Esophagus muscularis mucosa (tissue), 4 donors: Measurements from ENCODE around the gene TEX29. TPM values are rescaled to one million over a fixed set of nuclear protein-coding genes. Genes with fewer than 3 reads are reported as not detected.

Experiments
- DNase-seq: peaks from one replicate; pipeline ENCODE4 v3.0.0-alpha.2; 2017; ENCODE audit errors: extremely low spot score
- H3K27ac ChIP-seq, 4 donors: fragments of 200-600 bp; sonication (generic); replicated peaks in 1 of 4; 1 replicate in 3 of 4; 2 replicates in 1 of 4; pipeline ENCODE4 v1.5.1; 2016 to 2019; ENCODE audit warnings: mild to moderate bottlenecking in 1 of 4
- H3K27me3 ChIP-seq, 4 donors: fragments of 200-600 bp; sonication (generic); one replicate each; pipeline versions ENCODE4 v1.5.1 to v1.6.0; 2016 to 2019
- H3K36me3 ChIP-seq, 4 donors: fragments of 200-600 bp; sonication (generic); one replicate each; pipeline ENCODE4 v1.5.1; 2016 to 2019
- H3K4me1 ChIP-seq, 4 donors: fragments of 200-600 bp; sonication (generic); one replicate each; pipeline ENCODE4 v1.5.1; 2016 to 2019
- H3K4me3 ChIP-seq, 4 donors: fragments of 200-600 bp; sonication (generic); 1 replicate in 2 of 4; 2 replicates in 2 of 4; pipeline ENCODE4 v1.5.1; 2016 to 2019; ENCODE audit warnings: mild to moderate bottlenecking in 4 of 4, moderate library complexity in 1 of 4
- H3K9me3 ChIP-seq, 4 donors: fragments of 200-600 bp; sonication (generic); 1 replicate in 3 of 4; 2 replicates in 1 of 4; pipeline ENCODE4 v1.5.1; 2016 to 2019
- CTCF ChIP-seq, 3 experiments: fragments of 200-600 bp in 2 of 3; fragments of 450-650 bp in 1 of 3; sonication (generic) in 2 of 3; IDR thresholded peaks; one replicate each; pipeline ENCODE4 v1.5.1; 2017 to 2019; ENCODE audit warnings: antibody characterized with exemption in 3 of 3, mild to moderate bottlenecking in 2 of 3, moderate library complexity in 1 of 3
- EP300 ChIP-seq: sonication (generic); formaldehyde crosslinking; IDR thresholded peaks from one replicate; pipeline ENCODE4 v1.6.1; 2017; ENCODE audit warnings: antibody characterized with exemption
- POLR2A ChIP-seq: fragments of 450-650 bp; IDR thresholded peaks from one replicate; pipeline ENCODE4 v1.6.1; 2017; ENCODE audit warnings: antibody characterized with exemption, moderate library complexity, mild to moderate bottlenecking, low read depth
- POLR2AphosphoS5 ChIP-seq, 2 donors: sonication (generic); formaldehyde crosslinking; IDR thresholded peaks; one replicate each; pipeline ENCODE4 v1.6.1; 2017; ENCODE audit warnings: antibody characterized with exemption in 2 of 2
- WGBS: methylation state at CpG from one replicate; pipeline ENCODE4 v1.1.5; 2018; 5-methylcytosine and 5-hydroxymethylcytosine counted together
- intact Hi-C: fragments of 100-400 bp; cut with DNase I; formaldehyde crosslinking; loops from one replicate; pipeline ENCODE4 v1.15.1; 2023
- total RNA-seq, 4 donors: library from RNA; depleted of rRNA; stranded (reverse); fragments of >200 nt; gene quantifications; one replicate each; pipeline versions ENCODE4 v1.1.0 to v1.2.1, GENCODE V29; 2016

Gene TEX29
- total RNA-seq, 4 donors from 2014 or later: 0.83 to 0.99 TPM; not detected in 2

GRCh38 chr13:111303559-111303958, 16.9 kb upstream of the TEX29 start:
- TF ChIP-seq CTCF (IDR thresholded peaks at IDR 0.05) (no peak), EP300 (no peak), POLR2AphosphoS5 (IDR thresholded peaks at IDR 0.05) (no peak), POLR2A (no peak)
- peaks cover 71 to 90% (median 84%) of the 10 kb centered on the region in 4 donors for H3K36me3 ChIP-seq
- no peaks in the 10 kb centered on the region for H3K9me3 ChIP-seq
- intact Hi-C loops: no loop called here
- 97% methylated on average over 11 of the region's 11 CpGs for WGBS
- DNase-seq: no peak
- no peak overlapping the region for H3K27ac ChIP-seq
- no peaks in the 10 kb centered on the region for H3K4me1 ChIP-seq
- H3K27me3 ChIP-seq: no peaks in the 10 kb centered on the region
- no peak overlapping the region for H3K4me3 ChIP-seq

GRCh38 chr13:111304041-111304544, 16.3 kb upstream of the TEX29 start:
- 92% methylated on average over 11 of the region's 15 CpGs for WGBS
- no peak for DNase-seq
- intact Hi-C loops: no loop called here
- no peaks in the 10 kb centered on the region for H3K4me1 ChIP-seq
- TF ChIP-seq CTCF (IDR thresholded peaks at IDR 0.05): no peak
- TF ChIP-seq POLR2A: no peak
- TF ChIP-seq POLR2AphosphoS5 (IDR thresholded peaks at IDR 0.05): no peak
- TF ChIP-seq EP300: no peak
- H3K9me3 ChIP-seq: no peaks in the 10 kb centered on the region
- H3K27ac ChIP-seq: no peak overlapping the region
- no peak overlapping the region for H3K4me3 ChIP-seq
- no peaks in the 10 kb centered on the region for H3K27me3 ChIP-seq
- peaks cover 67 to 90% (median 85%) of the 10 kb centered on the region in 4 donors for H3K36me3 ChIP-seq

DNA sequence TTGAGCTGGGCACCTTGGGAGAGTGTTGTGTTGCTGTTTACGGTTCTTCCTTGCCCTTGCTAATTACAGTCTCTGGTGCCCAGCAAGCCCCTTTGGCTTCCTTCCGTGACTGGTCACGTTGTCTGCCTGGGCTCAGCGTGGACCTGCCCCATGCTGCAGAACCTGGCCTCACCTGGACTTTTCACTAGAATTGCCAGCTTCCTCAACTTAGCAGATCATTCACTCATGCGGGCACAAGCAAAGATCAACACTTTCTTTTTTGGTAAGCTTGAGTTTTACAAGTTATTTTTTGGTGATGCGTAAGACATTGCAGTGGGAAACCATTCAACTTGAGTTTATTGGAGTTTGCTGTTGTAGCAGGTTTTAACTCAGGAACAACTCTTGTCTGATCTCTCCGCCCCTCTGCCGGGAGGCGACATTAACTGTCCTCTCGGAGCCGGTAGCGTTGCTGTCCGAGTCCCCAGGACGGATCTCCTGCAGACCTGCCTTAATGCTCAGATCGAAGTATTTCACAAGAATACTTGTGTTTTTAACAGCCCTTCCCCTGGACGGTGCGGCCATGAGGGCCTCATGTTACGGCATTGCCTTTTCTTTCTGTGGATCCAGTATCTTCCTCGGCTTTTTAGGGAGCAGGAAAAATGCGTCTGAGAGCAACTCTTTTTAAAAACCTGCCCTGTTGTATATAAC, 15.7 kb upstream of the TEX29 start:
- TF ChIP-seq EP300 (no peak), POLR2AphosphoS5 (IDR thresholded peaks at IDR 0.05) (no peak), POLR2A (no peak), CTCF (IDR thresholded peaks at IDR 0.05) (no peak)
- WGBS: 95% methylated on average over 20 of the region's 20 CpGs
- DNase-seq: no peak
- Histone ChIP-seq H3K27me3 (no peaks in the 10 kb centered on the region), H3K4me1 (no peaks in the 10 kb centered on the region), H3K27ac (no peak overlapping the region), H3K4me3 (no peak overlapping the region), H3K36me3 (peaks cover 67 to 95% (median 85%) of the 10 kb centered on the region in 4 donors), H3K9me3 (no peaks in the 10 kb centered on the region)
- intact Hi-C loops: no loop called here

- WGBS: over 99% methylated on average over 14 of the region's 17 CpGs
- Histone ChIP-seq H3K4me1 (no peaks in the 10 kb centered on the region), H3K4me3 (no peak overlapping the region), H3K36me3 (peaks cover 0 to 46% (median 38%) of the 10 kb centered on the region in 4 donors), H3K9me3 (peaks cover 0 to 9% (median 2%) of the 10 kb centered on the region in 4 donors), H3K27me3 (no peaks in the 10 kb centered on the region), H3K27ac (no peak overlapping the region)
- TF ChIP-seq POLR2A (no peak), POLR2AphosphoS5 (IDR thresholded peaks at IDR 0.05) (no peak), EP300 (no peak), CTCF (IDR thresholded peaks at IDR 0.05) (no peak)
- DNase-seq: no peak
- intact Hi-C loops: no loop called here
Measured at GRCh38 chr13:111312944-111313590, 7.4 kb upstream of the TEX29 start.
